ENCODE results near the gene POU6F1.
"Not testable (repeated sequence)": the region's sequence is repeated elsewhere in the genome, so short reads cannot be mapped to it uniquely, and the experiment has no call there.

Gene POU6F1

DNA sequence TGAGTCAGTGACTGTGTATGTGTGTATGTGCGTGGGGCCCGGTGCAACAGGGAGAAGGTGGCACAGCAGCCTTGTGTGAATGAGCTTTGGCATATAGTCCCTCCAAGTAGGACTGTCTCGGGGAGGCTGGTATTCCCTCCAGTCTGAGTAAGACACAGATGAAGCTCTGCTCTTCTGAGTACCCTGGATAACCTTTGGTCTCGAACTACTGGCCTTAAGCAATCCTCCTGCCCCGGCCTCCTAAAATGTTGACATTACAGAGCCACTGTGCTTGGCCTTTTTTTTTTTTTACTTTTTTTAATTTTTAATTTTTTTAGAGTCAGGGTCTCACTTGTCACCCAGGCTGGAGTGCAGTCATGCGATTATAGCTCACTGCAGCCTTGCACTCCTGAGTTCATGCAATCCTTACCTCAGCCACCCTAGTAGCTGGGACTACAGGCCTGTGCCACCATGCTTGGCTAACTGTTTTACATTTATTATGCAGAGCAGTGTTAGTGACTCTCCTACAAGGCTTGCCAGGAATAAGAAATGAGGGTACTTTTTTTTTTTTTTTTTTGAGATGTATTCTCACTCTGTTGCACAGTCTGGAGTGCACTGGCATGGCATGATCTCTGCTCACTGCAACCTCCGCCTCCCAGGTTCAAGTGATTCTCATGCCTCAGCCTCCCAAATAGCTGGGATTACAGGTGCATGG lies 11.4 kb upstream of the POU6F1 start:
- DNase-seq (ENCODE audit: low read depth in 2 of 2), result no peak

DNA sequence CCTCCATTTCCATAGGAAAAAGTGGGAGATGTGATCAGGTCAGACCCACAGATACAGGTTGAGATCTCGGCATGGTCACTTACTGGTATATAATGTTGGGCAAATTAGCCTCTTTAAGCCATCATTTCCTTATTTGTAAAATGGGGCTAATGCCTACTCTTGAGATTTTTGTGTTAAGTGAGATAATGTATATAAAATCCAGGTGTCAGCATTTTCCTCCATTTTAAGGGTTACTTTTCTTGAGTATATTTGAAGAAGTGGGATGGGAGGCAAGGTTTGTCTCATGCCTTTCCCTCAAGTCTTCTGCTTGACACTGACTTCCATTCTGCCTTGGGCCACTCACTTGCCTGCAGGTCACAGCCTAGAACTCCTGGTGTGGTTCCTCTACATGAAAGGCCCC lies 10.1 kb upstream of the POU6F1 start:
- DNase-seq (ENCODE audit: low read depth in 2 of 2), result no peak

DNA sequence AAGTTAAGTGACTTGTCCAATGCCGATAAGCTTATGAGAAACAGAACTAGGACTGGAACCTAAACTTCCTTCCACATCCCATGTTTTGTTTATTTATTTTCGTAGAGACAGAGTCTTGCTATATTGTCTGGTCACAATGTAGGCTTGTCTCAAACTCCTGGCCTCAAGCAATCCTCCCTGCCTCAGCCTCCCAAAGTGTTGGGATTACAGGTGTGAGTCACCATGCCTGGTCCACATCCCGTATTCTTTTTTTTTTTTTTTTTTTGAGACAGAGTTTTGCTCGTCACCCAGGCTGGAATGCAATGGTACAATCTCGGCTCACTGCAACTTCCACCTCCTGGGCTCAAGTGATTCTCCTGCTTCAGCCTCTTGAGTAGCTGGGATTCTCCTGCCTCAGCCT lies 9.2 kb upstream of the POU6F1 start:
- not testable (repeated sequence) for DNase-seq (ENCODE audit: low read depth in 2 of 2)

DNA sequence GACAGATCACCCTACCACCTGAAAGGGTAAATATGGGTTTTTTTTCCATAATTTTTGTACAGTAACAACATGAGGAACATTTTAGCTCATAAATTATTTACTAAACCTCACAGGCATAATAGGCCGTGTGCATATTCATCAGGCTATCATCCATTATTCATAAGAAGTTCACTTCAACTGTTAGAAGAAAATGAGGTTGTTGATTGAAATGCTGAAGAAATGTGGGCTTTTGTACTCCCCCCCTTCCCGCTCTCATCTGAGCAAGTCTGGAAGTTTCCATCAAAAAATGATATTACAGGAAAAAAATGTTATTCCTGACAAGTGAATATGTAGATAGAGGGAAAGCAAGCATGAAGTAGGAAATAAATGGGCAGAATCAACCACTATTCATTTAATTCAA lies 7.9 kb upstream of the POU6F1 start:
- DNase-seq (ENCODE audit: low read depth in 2 of 2), result no peak

DNA sequence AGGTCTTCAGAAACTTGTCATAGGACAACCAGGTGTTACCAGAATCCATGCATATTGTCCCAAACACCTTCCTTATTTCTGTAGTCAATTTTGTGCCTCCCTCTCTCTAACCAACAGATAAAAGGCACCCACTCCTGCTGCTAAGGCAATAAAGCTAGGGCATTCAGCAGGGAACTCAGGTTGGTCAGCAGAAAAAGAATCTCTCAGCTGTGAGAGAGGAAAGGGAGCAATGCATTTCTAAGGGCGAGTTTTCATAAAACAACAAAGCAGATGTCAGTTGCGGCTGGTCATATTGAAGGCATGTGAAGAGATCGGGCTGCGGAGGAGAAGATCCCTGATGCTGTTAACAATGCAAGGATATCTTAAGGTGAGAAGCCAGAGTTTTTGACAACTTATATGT lies 7.4 kb upstream of the POU6F1 start:
- DNase-seq (ENCODE audit: low read depth in 2 of 2), result no peak

DNA sequence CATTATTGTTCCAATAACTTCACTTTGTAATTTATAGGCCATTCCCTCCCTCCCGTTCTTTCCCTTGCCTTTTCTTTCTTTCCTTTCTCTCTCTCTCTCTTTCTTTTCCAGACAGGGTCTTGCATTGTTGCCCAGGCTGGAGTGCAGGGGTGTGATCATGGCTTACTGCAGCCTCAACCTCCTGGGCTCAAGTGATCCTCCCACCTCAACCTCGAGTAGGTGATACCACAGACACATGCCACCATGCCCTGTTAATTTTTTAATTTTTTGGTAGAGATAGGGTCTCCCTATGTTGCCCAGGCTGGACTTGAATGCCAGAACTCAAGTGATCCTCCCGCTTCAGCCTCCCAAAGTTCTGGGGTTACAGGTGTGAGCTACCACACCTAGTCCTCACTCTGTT lies 6.8 kb upstream of the POU6F1 start:
- DNase-seq (ENCODE audit: low read depth in 2 of 2), result no peak

DNA sequence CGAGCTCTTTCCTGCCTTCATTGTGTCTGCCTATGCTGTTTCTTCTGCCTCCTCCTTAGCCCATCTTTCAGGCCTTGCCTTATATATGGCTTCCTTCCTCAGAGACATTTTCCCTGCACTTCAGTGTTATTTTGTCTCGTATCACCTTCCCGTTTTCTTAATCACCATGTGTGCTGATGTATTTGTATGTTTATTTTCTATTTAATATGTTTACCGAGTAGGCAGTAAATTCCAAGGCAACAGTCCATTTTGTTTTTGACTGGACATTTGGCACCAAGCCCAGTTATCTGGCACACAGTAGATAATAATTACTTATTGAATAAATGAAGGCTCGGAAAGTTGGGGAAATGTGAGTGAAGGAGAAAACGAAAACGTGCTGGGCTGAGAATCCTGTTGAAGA lies 4.6 kb upstream of the POU6F1 start:
- DNase-seq (ENCODE audit: low read depth in 2 of 2), result no peak

DNA sequence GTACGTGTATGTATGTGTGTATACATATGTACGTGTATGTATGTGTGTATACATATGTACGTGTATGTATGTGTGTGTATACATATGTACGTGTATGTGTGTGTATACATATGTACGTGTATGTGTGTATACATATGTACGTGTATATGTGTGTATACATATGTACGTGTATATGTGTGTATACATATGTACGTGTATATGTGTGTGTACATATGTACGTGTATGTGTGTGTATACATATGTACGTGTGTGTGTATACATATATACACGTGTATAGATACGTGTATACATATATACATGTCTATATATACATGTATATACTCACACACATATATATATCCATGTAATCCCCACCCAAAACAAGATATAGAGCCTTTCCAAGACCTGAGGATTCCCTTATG lies 2.0 kb upstream of the POU6F1 start:
- not testable (repeated sequence) for DNase-seq (ENCODE audit: low read depth in 2 of 2)

DNA sequence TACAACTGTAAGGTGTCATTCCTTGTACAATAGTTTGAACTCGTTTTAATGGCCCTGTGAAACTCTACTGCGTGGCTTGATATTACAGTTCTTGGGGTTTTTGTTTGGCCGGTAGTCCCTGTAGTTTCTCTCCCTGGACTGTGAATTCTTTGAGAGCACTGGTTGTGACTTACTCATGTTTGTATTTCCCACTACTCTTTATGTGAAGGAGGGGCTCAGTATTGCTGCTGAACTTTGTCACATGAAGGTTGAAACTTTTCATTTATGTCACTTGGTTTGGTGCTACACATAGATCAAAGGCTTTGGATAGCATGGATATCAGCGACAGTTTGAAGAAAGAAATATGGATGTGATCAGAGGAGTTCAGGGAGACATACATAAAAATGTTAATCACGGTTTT lies 1.5 kb upstream of the POU6F1 start:
- DNase-seq (ENCODE audit: low read depth in 2 of 2), result no peak

DNA sequence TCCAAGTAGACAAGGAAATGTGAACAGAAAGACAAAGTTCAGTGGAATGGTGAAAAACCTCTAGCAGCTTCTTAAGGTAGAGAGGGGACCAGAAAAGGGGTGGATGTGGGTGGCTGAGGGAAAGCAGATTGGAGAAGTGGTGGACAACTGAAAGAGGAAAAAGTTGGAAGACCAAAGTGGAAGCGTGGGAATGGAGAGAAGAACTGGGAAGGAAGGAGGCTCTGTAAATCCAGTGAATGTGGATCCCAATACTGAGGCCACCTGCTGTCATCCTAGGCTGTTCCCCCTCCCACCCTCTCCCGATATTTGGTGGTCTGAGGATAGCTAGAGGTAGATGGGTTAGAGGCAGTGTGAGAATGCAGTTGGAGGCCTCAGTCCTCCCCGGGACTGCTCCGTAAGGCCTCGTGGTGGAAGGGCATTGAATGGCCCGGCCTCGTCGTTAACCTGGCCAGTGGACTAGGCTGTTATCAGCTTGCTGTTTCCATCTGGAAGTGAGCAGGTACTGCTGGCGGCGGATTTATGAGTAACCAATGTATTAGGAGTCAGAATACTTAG lies 822 bp upstream of the POU6F1 start:
- DNase-seq (ENCODE audit: low read depth in 2 of 2), result no peak

DNA sequence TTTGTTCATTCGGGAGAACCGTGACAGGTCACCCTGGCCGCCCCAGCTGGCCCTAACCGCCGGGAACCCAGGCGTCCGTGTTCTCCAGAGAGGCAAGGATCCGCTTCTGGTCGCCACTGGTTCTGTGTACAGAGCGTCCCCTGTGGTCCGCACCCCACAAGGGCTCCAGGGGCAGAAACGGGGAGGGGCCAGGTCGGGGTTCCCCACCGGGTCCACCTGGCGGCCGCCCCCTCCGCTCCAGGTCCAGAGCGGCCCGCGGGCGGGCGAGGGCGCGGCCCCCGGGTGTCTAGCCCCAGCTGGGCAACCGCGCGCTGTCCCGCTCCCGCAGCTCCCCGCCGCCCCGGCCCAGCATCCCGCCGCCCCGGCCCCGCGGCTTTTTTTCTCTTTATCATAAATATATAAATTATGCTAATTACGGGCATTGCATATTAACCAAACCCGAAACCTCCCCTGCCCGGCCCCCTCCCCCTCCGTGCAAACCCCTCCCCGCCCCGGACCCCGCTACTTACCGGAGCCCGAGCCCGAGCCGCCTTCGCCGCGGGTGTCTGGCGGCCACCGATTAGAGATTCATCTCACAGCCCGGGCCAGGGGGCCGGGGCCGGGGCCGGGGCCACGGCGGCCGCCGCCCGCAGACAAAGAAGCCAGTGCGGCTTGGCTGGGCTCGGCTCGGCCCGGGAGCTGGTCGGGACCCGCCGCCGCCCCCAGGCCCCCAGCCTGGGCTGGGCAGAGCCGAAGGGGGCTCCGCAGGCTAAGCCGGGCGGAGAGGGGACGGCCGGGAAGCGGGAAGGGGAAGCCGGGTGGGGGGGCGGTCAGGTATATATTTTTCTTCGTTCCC lies 512 bp downstream of the POU6F1 start:
- peak in 1 of 2 experiments; percentile 31 for DNase-seq (ENCODE audit: low read depth in 2 of 2)

DNA sequence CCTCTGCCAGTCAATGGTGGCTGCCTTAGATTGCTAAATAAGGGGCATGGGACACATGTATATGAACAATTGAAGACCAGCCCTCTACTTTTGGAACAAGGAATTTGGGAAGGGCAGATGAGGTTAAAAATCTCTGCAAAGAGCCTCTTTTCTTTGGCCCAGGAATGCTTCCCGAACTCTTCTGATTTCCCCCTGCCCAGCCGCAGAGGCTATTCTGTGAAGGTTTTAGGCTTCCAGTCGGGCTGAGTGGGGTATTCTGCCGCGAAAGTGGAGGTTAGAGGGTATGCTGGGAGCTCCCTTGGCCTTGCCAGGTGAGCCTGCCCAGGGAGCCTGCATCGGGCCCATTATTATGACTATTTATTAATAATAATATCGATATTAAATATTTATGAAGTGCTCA lies 1.2 kb downstream of the POU6F1 start:
- no peak for DNase-seq (ENCODE audit: low read depth in 2 of 2)

DNA sequence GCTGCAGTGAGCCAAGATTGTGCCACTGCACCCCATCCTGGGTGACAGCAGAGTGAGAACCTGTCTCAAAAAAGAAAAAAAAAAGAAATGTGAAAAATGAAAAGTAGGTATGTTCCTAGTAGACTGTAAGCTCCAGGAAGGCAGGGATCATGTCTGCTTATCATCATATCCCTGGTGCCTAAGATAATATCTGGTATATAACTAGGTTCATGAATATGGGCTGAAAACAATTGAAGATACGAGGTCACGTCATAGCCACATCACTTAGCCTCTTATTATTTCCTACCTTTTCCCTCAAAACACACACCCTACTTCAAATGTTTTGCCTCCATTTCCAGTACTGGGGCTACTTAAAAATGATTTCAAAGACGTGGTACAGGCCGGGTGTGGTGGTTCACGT lies 3.0 kb downstream of the POU6F1 start:
- DNase-seq (ENCODE audit: low read depth in 2 of 2), result no peak

DNA sequence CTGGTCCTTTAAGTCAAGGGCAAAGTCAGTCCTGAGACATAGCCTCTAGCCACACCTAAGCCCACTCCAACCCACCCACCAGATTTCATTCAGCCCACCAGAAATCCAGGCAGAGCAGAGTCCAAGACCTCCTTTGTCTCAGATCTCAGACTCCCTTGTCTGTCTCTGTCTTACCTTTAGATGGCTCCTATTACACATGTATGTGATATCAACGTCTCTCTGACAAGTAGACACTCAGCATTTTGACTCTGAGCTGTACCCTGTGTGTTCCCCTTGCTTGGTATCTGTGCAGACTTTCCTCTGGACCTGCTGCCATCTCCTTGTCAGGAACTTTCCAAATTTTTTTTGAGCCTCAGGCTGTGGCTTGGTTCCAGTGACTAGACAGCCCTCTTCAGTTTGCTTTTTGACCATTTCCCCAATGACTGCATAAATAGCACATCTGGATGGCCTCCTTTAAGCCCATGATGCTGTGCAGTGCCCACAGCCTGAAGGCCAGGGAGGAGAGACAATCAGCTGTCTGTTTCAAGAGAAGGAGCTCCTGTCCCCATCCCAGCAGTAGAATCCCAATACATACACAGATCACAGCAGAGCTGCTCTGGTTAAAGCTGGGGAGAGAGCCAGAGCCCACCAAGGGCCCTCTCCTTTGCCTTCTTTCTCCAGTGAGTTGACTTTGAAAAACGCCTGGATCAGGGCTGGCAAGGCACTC lies 7.0 kb downstream of the POU6F1 start:
- no peak for DNase-seq (ENCODE audit: low read depth in 2 of 2)

DNA sequence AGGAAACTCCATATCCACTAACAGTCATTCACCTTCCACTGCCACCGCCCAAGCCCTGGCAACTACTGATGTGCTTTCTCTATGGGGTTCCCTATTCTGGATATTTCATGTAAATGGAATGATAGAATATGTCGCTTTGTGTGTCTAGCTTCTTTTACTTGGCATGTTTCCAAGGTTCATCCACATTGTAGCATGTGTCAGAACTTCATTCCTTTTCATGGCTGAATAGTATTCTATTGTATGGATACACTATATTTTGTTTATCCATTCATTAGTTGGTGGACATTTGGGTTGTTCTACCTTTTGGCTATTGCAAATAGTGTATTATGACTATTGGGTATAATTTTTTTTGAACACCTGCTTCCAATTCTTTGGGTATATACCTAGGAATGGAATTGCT lies 8.6 kb downstream of the POU6F1 start:
- DNase-seq (ENCODE audit: low read depth in 2 of 2), result no peak

DNA sequence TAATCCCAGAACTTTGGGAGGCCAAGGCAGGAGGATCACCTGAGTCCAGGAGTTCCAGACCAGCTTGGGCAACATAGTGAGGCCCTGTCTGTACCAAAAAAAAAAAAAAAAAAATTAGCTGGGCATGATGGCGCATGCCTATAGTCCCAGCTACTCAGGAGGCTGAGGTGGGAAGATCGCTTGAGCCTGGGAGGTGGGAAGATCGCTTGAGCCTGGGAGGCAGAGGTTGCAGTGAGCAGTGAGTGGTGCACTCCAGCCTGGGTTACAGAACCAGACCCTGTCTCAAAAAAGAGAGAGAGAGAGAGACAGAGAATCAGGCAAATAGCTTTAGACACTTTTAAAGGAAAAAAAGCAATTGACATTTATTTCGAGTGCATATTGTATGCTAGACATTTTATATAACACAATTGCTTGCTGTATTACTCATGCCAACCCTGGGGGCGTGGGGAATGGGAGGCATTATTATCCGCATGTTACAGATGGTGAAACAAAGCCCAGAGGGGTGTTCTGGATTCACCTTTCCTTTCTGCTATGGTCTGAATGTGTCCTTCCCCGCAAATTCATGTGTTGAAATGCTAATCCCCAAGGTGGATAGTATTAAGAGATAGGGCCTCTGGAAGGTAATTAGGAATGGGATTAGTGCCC lies 9.7 kb downstream of the POU6F1 start:
- no peak for DNase-seq (ENCODE audit: low read depth in 2 of 2)

DNA sequence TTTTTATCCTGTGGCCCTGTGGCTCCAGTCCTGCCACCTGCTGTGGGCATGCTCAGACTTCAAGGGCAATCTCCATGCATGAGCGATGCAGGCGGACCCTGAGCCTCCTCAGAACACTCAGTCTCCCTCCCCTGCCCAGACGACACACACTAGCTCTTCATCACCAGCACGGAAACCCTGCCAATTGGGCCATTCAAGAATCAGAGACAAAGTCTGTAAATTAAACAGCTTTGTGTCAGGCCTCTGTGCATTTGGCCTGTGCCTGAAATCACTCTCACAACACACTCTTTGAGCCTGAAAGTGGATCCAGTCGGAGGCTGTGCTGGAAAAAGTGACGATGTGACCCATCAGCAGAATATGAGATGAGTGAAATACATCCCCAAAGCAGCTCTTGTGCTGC lies 12.5 kb downstream of the POU6F1 start:
- DNase-seq (ENCODE audit: low read depth in 2 of 2), result no peak

DNA sequence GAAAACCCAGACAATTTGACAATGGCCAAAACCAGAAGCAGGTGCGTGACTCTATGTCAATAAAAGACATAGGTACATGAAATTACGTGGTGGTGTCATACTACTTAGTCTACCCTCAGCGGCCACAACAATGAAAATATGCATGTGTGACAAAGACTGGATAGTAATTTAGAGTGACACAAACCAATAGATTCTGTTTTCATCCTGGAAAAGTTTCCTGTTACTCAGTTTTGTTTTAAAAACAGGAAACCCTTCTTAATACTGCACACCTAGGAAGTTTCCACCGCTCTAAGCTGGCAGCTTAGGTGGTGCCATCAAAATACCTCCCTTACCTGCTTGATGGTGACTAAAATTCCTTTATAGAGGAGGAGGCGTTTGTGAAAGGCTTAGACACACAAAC lies 15.1 kb downstream of the POU6F1 start:
- no peak for DNase-seq (ENCODE audit: low read depth in 2 of 2)

DNA sequence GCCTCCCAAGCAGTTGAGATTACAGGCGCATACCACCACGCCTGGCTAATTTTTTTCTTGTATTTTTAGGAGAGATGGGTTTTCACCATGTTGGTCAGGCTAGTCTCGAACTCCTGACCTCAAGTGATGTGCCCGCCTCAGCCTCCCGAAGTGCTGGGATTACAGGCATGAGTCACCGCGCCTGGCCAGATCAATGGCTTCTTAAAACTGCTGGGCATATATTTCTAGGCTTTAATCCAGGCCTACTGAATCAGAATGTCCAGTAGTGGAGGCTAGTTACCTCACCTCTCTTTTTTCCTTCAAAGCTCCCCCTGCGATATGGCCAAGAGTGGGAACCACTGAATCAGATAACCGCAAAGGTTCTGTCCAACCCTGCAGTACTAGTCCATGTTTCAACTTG lies 17.1 kb downstream of the POU6F1 start:
- DNase-seq (ENCODE audit: low read depth in 2 of 2), result no peak

DNA sequence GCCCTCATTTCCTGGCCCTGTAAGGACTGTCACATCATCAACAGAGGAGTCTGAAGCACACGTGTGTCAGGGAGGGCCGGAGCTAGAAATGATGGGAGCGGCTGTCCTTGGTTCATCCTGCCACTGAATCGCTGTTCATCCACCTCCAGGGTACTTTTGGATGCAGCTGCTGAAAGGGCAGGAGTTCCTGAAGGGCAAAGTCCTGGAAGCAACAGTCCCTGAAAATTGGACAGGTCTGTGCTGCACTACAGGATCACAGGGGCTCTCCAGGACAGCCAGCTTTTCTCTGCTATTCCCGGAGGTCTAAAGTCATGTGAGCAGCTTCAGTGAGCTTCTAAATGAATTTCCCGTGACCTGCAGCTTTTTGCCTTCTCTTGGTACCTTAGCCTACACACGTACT lies 17.7 kb downstream of the POU6F1 start:
- DNase-seq (ENCODE audit: low read depth in 2 of 2), result no peak

DNA sequence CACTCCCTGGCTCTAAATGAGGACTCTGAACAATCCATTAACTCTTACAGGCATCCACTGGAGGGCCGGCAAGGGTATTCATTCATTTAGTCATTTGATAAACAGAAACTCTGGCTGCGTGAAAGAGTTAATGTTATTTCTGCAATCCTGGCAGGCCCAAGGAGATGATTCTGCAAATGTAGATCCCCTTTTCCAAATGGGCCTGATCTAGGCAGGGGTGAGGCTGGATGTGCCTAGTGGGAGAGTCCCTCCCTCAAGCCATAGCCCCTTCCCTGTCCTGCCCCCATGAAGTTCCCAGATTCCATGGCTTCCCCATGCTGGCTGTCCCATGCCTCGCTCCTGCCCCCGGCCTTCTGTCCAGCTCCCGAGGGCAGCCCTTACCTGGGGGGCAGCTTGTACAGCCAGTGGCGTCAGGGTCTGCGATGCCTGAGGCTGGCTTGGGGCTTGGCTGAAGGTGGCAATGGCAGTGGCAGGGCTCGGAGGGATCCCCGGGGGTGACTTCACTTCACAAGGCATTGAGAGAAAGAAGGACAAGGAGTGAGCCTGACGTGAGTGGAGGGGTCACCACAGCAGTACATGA lies 18.4 kb downstream of the POU6F1 start:
- DNase-seq (ENCODE audit: low read depth in 2 of 2), result no peak

All from stimulated activated CD4-positive, alpha-beta T cell treated with anti-CD3 and anti-CD28 coated beads, Interleukin-12 subunit alpha, Interleukin-12 subunit beta, amount 100 ng/mL, for 24 hours (primary cell).